K562 (cell line): ENCODE results near the gene RHEBL1. TPM values are rescaled to one million over a fixed set of nuclear protein-coding genes. Genes with fewer than 3 reads are reported as not detected.

ENCODE experiments used
- ARID3B ChIP-seq: fragments of 250-450 bp; sonication (Bioruptor Pico); IDR thresholded peaks from 2 replicates; pipeline ENCODE4 v1.4.0; 2020; ENCODE audit warnings: borderline replicate concordance
- CREB3L1 ChIP-seq: fragments of 450-650 bp; IDR thresholded peaks from 2 replicates; pipeline ENCODE4 v1.6.1; 2014; ENCODE audit warnings: low read depth, mild to moderate bottlenecking, moderate library complexity, borderline replicate concordance
- ESRRA ChIP-seq: fragments of 450-650 bp; IDR thresholded peaks from 2 replicates; pipeline ENCODE4 v1.6.1; 2014; ENCODE audit warnings: low read depth, mild to moderate bottlenecking, moderate library complexity, borderline replicate concordance
- GABPB2 ChIP-seq: fragments of 250-450 bp; sonication (Bioruptor Pico); conservative IDR thresholded peaks from 2 replicates; pipeline ENCODE4 v1.5.1; 2021; ENCODE audit warnings: mild to moderate bottlenecking
- HDAC3 ChIP-seq: fragments of 450-650 bp; IDR thresholded peaks from 2 replicates; pipeline ENCODE4 v1.6.1; 2018; ENCODE audit warnings: borderline replicate concordance, mild to moderate bottlenecking, moderate library complexity; ENCODE audit not compliant: partially characterized antibody
- NR2C2 ChIP-seq, 2 experiments: fragments of 200-800 bp in 1 of 2; sonication (Bioruptor generic) in 1 of 2; sonication (generic) in 1 of 2; formaldehyde crosslinking in 1 of 2; IDR thresholded peaks; 2 replicates each; pipeline versions ENCODE4 v1.6.1 to v1.8.0; 2016 to 2022; ENCODE audit warnings: mild to moderate bottlenecking in 1 of 2, missing compliant biosample characterization in 1 of 2, missing genetic modification characterization in 1 of 2, missing genetic modification reagents in 1 of 2
- NRF1 ChIP-seq, 2 experiments: fragments of 450-650 bp; IDR thresholded peaks in 1 of 2; conservative IDR thresholded peaks in 1 of 2; 2 replicates each; pipeline ENCODE4 v1.6.1; 2014; ENCODE audit warnings: mild to moderate bottlenecking in 2 of 2
- POU5F1 ChIP-seq: fragments of 150-350 bp; IDR thresholded peaks from 2 replicates; pipeline ENCODE4 v1.6.1; 2014; ENCODE audit warnings: borderline replicate concordance, low read length, low read depth, mild to moderate bottlenecking; ENCODE audit not compliant: partially characterized antibody
- PTTG1 ChIP-seq: fragments of 450-650 bp; IDR thresholded peaks from 2 replicates; pipeline ENCODE4 v1.6.1; 2016; ENCODE audit warnings: low read depth, mild to moderate bottlenecking, missing genetic modification characterization, missing compliant biosample characterization
- RFX1 ChIP-seq: fragments of 450-650 bp; IDR thresholded peaks from 2 replicates; pipeline ENCODE4 v1.6.1; 2016; ENCODE audit warnings: mild to moderate bottlenecking, moderate library complexity
- SMAD2 ChIP-seq: fragments of 150-350 bp; IDR thresholded peaks from 2 replicates; pipeline ENCODE4 v1.6.1; 2014; ENCODE audit warnings: low read depth, mild to moderate bottlenecking, low read length
- SREBF1 ChIP-seq: fragments of 150-350 bp; IDR thresholded peaks from 2 replicates; pipeline ENCODE4 v1.6.1; 2014; ENCODE audit warnings: antibody characterized with exemption, low read depth, low read length, borderline replicate concordance
- STAT5B ChIP-seq: fragments of 250-450 bp; sonication (Bioruptor Pico); IDR thresholded peaks from 2 replicates; pipeline ENCODE4 v1.8.0; 2021; ENCODE audit warnings: mild to moderate bottlenecking, inconsistent platforms
- TAF15 ChIP-seq: fragments of 200-400 bp; formaldehyde crosslinking; IDR thresholded peaks from 2 replicates; pipeline ENCODE4 v1.6.1; 2017; ENCODE audit warnings: mild to moderate bottlenecking, low read depth, low read length, moderate library complexity
- TEAD2 ChIP-seq: fragments of 450-650 bp; IDR thresholded peaks from 2 replicates; pipeline ENCODE4 v1.6.1; 2016; ENCODE audit warnings: missing genetic modification characterization, control low read depth, missing compliant biosample characterization
- ZBTB1 ChIP-seq: sonication (generic); formaldehyde crosslinking; IDR thresholded peaks from 2 replicates; pipeline ENCODE4 v1.8.1; 2023; ENCODE audit warnings: missing genetic modification reagents, low read depth, mild to moderate bottlenecking, borderline replicate concordance
- ZNF280B ChIP-seq: fragments of 250-450 bp; sonication (Bioruptor Pico); IDR thresholded peaks from 2 replicates; pipeline ENCODE4 v1.5.1; 2021; ENCODE audit warnings: mild to moderate bottlenecking
- ZNF695 ChIP-seq: fragments of 450-650 bp; formaldehyde crosslinking; IDR thresholded peaks from 2 replicates; pipeline ENCODE4 v1.4.0; 2020; ENCODE audit warnings: mild to moderate bottlenecking, moderate library complexity
- ZSCAN29 ChIP-seq: fragments of 450-650 bp; IDR thresholded peaks from 2 replicates; pipeline ENCODE4 v1.6.1; 2017
- polyA plus RNA-seq, 8 experiments: library from polyadenylated mRNA; depleted of rRNA in 4 of 8; stranded (reverse) in 5 of 8; unstranded in 3 of 8; fragments of >200 nt; fragmentation: Nextera tagmentation in 2 of 8; fragmentation: Illumina TruSeq in 1 of 8; extraction: Ambion mirVana in 2 of 8; extraction: Trizol in 1 of 8; gene quantifications; 2 replicates each; pipeline versions ENCODE4 v1.2.1 to v1.2.3, GENCODE V29; 2011 to 2014; ENCODE audit warnings: inconsistent platforms in 1 of 8, missing spikeins in 1 of 8
- total RNA-seq, 7 experiments: library from RNA; depleted of rRNA in 6 of 7; stranded (reverse); fragments of >200 nt in 6 of 7; fragmentation: Illumina TruSeq in 2 of 7; extraction: Trizol in 2 of 7; gene quantifications; 2 replicates each; pipeline versions ENCODE4 v1.2.1 to v1.2.3, GENCODE V29; 2011 to 2021; ENCODE audit warnings: low replicate concordance in 1 of 7
- TF ChIP-seq, protein P1 (sequence below), 2 experiments: fragments of 200-800 bp in 1 of 2; sonication (Bioruptor generic) in 1 of 2; sonication (generic) in 1 of 2; formaldehyde crosslinking in 1 of 2; IDR thresholded peaks in 1 of 2; conservative IDR thresholded peaks in 1 of 2; 2 replicates each; pipeline versions ENCODE4 v1.5.0 to v1.6.1; 2016 to 2020; ENCODE audit warnings: missing compliant biosample characterization in 1 of 2, missing genetic modification characterization in 1 of 2, missing genetic modification reagents in 1 of 2

RHEBL1 gene
- total and polyA plus RNA-seq, 9 of the 15 experiments (the other 6 are each of a cell fraction or from before 2014, with no cell fraction given): 4.3 to 36.1 (median 8.2) TPM

- no peak for TF ChIP-seq ARID3B
- no peak for TF ChIP-seq POU5F1
- TF ChIP-seq, protein P1, sequence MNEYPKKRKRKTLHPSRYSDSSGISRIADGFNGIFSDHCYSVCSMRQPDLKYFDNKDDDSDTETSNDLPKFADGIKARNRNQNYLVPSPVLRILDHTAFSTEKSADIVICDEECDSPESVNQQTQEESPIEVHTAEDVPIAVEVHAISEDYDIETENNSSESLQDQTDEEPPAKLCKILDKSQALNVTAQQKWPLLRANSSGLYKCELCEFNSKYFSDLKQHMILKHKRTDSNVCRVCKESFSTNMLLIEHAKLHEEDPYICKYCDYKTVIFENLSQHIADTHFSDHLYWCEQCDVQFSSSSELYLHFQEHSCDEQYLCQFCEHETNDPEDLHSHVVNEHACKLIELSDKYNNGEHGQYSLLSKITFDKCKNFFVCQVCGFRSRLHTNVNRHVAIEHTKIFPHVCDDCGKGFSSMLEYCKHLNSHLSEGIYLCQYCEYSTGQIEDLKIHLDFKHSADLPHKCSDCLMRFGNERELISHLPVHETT (CRISPR knock-in tag; conservative IDR thresholded peaks at IDR 0.05 in 1 of 2, IDR thresholded peaks at IDR 0.05 in 1 of 2): peak in 1 of 2 experiments; percentile 86; a peak in 2 of 4 replicates
- peak; percentile 84; the same call in 1 of the 2 replicates for TF ChIP-seq NR2C2 (CRISPR knock-in tag; IDR thresholded peaks at IDR 0.05)
- peak; percentile 89 for TF ChIP-seq NR2C2 (tag; IDR thresholded peaks at IDR 0.05)
- no peak for TF ChIP-seq TAF15
- peak; percentile 12; the same call in 1 of the 2 replicates for TF ChIP-seq SREBF1
- no peak for TF ChIP-seq ZBTB1
- TF ChIP-seq PTTG1 (tag): no peak
- TF ChIP-seq CREB3L1: peak; percentile 93
- no peak for TF ChIP-seq ZNF280B
- no peak for TF ChIP-seq STAT5B (CRISPR knock-in tag)
- peak in 1 of 2 experiments; percentile 16; a peak in 1 of 4 replicates for TF ChIP-seq NRF1 (conservative IDR thresholded peaks at IDR 0.05 in 1 of 2, IDR thresholded peaks at IDR 0.05 in 1 of 2)
- TF ChIP-seq ESRRA: 0 out of 2 replicates have a peak, but pooled peaks have one; percentile 30
- TF ChIP-seq ZSCAN29: no peak; the same call in 1 of the 2 replicates
- TF ChIP-seq RFX1: no peak
- no peak for TF ChIP-seq SMAD2
- no peak for TF ChIP-seq GABPB2 (CRISPR knock-in tag)
- TF ChIP-seq HDAC3: peak; percentile 79
- no peak for TF ChIP-seq TEAD2 (tag)
- TF ChIP-seq ZNF695 (CRISPR knock-in tag): no peak
These were observed 9.3 kb downstream of the RHEBL1 start, which contains the start of gene KMT2D (continued) for GRCh38 chr12:49060237-49061156.
